HEK293 (cell line): Measurements from ENCODE around the gene MBD3L4.

Source experiments
- CTCF ChIA-PET: fragments of 350-600 bp; formaldehyde crosslinking; extraction: SDS; loops from one replicate; lab custom pipeline; 2021; ENCODE audit warnings: antibody characterized with exemption; lab: Yijun Ruan, JAX
- POLR2A ChIA-PET: fragments of 300-600 bp; formaldehyde crosslinking; extraction: SDS; loops from one replicate; lab custom pipeline; 2020; ENCODE audit warnings: antibody characterized with exemption, inconsistent platforms; lab: Yijun Ruan, JAX
- H3K27ac ChIP-seq: fragments of 200-500 bp; sonication (Bioruptor generic); 2 replicates; pipeline ENCODE4 v1.5.1; 2014; ENCODE audit warnings: low read depth, low read length, control low read depth, inconsistent platforms; ENCODE audit errors: extremely low read depth
- H3K36me3 ChIP-seq, 2 experiments: fragments of 200-500 bp in 1 of 2; sonication (Bioruptor generic) in 1 of 2; 1 replicate in 1 of 2; 2 replicates in 1 of 2; pipeline ENCODE4 v1.5.1; 2014 to 2017; ENCODE audit warnings: inconsistent platforms in 2 of 2, low read length in 2 of 2; ENCODE audit not compliant: control insufficient read depth in 2 of 2, insufficient read depth in 1 of 2
- H3K4me1 ChIP-seq: fragments of 200-500 bp; sonication (Bioruptor generic); 2 replicates; pipeline ENCODE4 v1.5.1; 2014; ENCODE audit warnings: mild to moderate bottlenecking, low read length, inconsistent platforms; ENCODE audit not compliant: control insufficient read depth, insufficient read depth
- H3K4me3 ChIP-seq: 2 replicates; pipeline ENCODE4 v1.5.1; 2011; ENCODE audit warnings: low read depth, mild to moderate bottlenecking, control low read depth, low read length, moderate library complexity
- H3K9me3 ChIP-seq: fragments of 200-500 bp; sonication (Bioruptor generic); 2 replicates; pipeline ENCODE4 v1.5.1; 2014; ENCODE audit warnings: low read depth, low read length, inconsistent platforms; ENCODE audit not compliant: control insufficient read depth, insufficient read depth
- FEZF1 ChIP-seq: fragments of 450-650 bp; formaldehyde crosslinking; IDR thresholded peaks from 2 replicates; pipeline ENCODE4 v1.5.1; 2016; ENCODE audit warnings: missing biosample characterization, missing genetic modification characterization
- KLF8 ChIP-seq: fragments of 450-650 bp; formaldehyde crosslinking; IDR thresholded peaks from 2 replicates; pipeline ENCODE4 v1.5.1; 2016; ENCODE audit warnings: missing biosample characterization, missing genetic modification characterization
- MEIS1 ChIP-seq: sonication (generic); formaldehyde crosslinking; IDR thresholded peaks from 2 replicates; pipeline ENCODE4 v1.8.1; 2022; ENCODE audit warnings: missing genetic modification reagents, mild to moderate bottlenecking, borderline replicate concordance
- MZF1 ChIP-seq: fragments of 450-650 bp; formaldehyde crosslinking; IDR thresholded peaks from 2 replicates; pipeline ENCODE4 v1.5.1; 2017; ENCODE audit warnings: missing biosample characterization, missing genetic modification characterization, borderline replicate concordance
- OSR2 ChIP-seq: fragments of 450-650 bp; formaldehyde crosslinking; IDR thresholded peaks from 2 replicates; pipeline ENCODE4 v1.5.1; 2016; ENCODE audit warnings: missing biosample characterization, missing genetic modification characterization
- RBAK ChIP-seq: fragments of 450-650 bp; formaldehyde crosslinking; IDR thresholded peaks from 2 replicates; pipeline ENCODE4 v1.5.1; 2016; ENCODE audit warnings: missing biosample characterization, missing genetic modification characterization
- REPIN1 ChIP-seq: fragments of 450-650 bp; formaldehyde crosslinking; IDR thresholded peaks from 2 replicates; pipeline ENCODE4 v1.5.1; 2017; ENCODE audit warnings: missing biosample characterization, missing genetic modification characterization, low read depth
- SP3 ChIP-seq: fragments of 450-650 bp; formaldehyde crosslinking; IDR thresholded peaks from 2 replicates; pipeline ENCODE4 v1.5.1; 2016; ENCODE audit warnings: missing biosample characterization, missing genetic modification characterization
- TCF7L2 ChIP-seq: IDR thresholded peaks from 2 replicates; pipeline ENCODE4 v1.6.1; 2011; ENCODE audit warnings: low read depth, mild to moderate bottlenecking, inconsistent platforms, low read length, moderate library complexity, borderline replicate concordance
- ZBTB1 ChIP-seq: fragments of 450-650 bp; formaldehyde crosslinking; IDR thresholded peaks from 2 replicates; pipeline ENCODE4 v1.5.1; 2016; ENCODE audit warnings: missing biosample characterization, missing genetic modification characterization
- ZBTB20 ChIP-seq: fragments of 450-650 bp; formaldehyde crosslinking; IDR thresholded peaks from 2 replicates; pipeline ENCODE4 v1.5.1; 2016; ENCODE audit warnings: missing biosample characterization, missing genetic modification characterization
- ZFP69B ChIP-seq: fragments of 450-650 bp; formaldehyde crosslinking; IDR thresholded peaks from 2 replicates; pipeline ENCODE4 v1.5.1; 2016; ENCODE audit warnings: missing biosample characterization, missing genetic modification characterization
- ZIC2 ChIP-seq: fragments of 450-650 bp; formaldehyde crosslinking; IDR thresholded peaks from 2 replicates; pipeline ENCODE4 v1.5.1; 2016; ENCODE audit warnings: missing biosample characterization, missing genetic modification characterization
- ZNF169 ChIP-seq: fragments of 450-650 bp; formaldehyde crosslinking; IDR thresholded peaks from 2 replicates; pipeline ENCODE4 v1.5.1; 2016; ENCODE audit warnings: missing biosample characterization, missing genetic modification characterization
- ZNF423 ChIP-seq: fragments of 450-650 bp; formaldehyde crosslinking; IDR thresholded peaks from 2 replicates; pipeline ENCODE4 v1.5.1; 2016; ENCODE audit warnings: missing biosample characterization, missing genetic modification characterization
- ZNF510 ChIP-seq: fragments of 450-650 bp; formaldehyde crosslinking; IDR thresholded peaks from 2 replicates; pipeline ENCODE4 v1.5.1; 2018; ENCODE audit warnings: mild to moderate bottlenecking, missing genetic modification characterization, missing biosample characterization; ENCODE audit not compliant: insufficient replicate concordance
- ZNF544 ChIP-seq: fragments of 450-650 bp; formaldehyde crosslinking; IDR thresholded peaks from 2 replicates; pipeline ENCODE4 v1.5.0; 2017; ENCODE audit warnings: missing biosample characterization, missing genetic modification characterization
- ZNF600 ChIP-seq: fragments of 450-650 bp; formaldehyde crosslinking; IDR thresholded peaks from 2 replicates; pipeline ENCODE4 v1.5.1; 2016; ENCODE audit warnings: missing biosample characterization, missing genetic modification characterization
- ZNF658 ChIP-seq: fragments of 450-650 bp; formaldehyde crosslinking; IDR thresholded peaks from 2 replicates; pipeline ENCODE4; 2016; ENCODE audit warnings: missing biosample characterization, missing genetic modification characterization
- ZNF664 ChIP-seq: fragments of 450-650 bp; formaldehyde crosslinking; IDR thresholded peaks from 2 replicates; pipeline ENCODE4 v1.5.1; 2016; ENCODE audit warnings: missing biosample characterization, missing genetic modification characterization
- ZNF768 ChIP-seq: fragments of 450-650 bp; formaldehyde crosslinking; IDR thresholded peaks from 2 replicates; pipeline ENCODE4 v1.5.1; 2018; ENCODE audit warnings: missing biosample characterization, mild to moderate bottlenecking, missing genetic modification characterization
- TF ChIP-seq, protein P1 (sequence below): fragments of 450-650 bp; formaldehyde crosslinking; IDR thresholded peaks from 2 replicates; pipeline ENCODE4 v1.5.1; 2016; ENCODE audit warnings: missing biosample characterization, missing genetic modification characterization
- TF ChIP-seq, protein P2 (sequence below): fragments of 450-650 bp; formaldehyde crosslinking; IDR thresholded peaks from 2 replicates; pipeline ENCODE4 v1.5.1; 2016; ENCODE audit warnings: missing biosample characterization, missing genetic modification characterization
- TF ChIP-seq, protein P3 (sequence below): fragments of 450-650 bp; formaldehyde crosslinking; IDR thresholded peaks from 2 replicates; pipeline ENCODE4 v1.5.1; 2017; ENCODE audit warnings: missing biosample characterization, missing genetic modification characterization
- TF ChIP-seq, protein P4 (sequence below): fragments of 450-650 bp; formaldehyde crosslinking; IDR thresholded peaks from 2 replicates; pipeline ENCODE4 v1.5.1; 2016; ENCODE audit warnings: missing biosample characterization, missing genetic modification characterization

The MBD3L4 gene

DNA sequence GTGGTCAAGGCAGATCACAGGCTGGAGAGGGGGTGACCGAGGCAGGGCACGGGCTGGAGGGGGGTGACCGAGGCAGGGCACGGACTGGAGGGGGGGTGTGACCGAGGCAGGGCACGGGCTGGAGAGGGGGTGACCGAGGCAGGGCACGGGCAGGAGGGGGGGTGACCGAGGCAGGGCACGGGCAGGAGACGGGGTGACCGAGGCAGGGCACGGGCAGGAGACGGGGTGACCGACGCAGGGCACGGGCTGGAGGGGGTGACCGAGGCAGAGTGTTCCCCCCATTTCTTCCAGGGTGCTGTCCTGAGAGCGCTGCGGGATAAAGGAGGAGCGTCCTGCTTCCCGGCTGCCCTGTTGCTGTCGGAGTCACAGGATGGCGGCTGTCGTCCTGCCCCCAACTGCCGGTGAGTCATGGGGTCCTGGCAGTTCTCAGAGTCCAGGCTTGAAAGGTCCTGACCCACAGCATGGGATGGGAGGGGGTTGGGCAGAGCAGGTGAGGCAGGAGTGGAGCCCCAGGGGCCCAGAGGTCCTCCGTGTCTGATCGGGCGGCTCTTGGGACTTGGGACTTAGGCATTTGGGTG, 34.8 kb upstream of the MBD3L4 start (continued):
- TF ChIP-seq ZNF600 (no peak), ZNF423 (tag by site-specific recombination) (no peak), TCF7L2 (no peak), ZBTB20 (tag by site-specific recombination) (no peak), MZF1 (tag by site-specific recombination) (no peak)
- TF ChIP-seq, protein P1, sequence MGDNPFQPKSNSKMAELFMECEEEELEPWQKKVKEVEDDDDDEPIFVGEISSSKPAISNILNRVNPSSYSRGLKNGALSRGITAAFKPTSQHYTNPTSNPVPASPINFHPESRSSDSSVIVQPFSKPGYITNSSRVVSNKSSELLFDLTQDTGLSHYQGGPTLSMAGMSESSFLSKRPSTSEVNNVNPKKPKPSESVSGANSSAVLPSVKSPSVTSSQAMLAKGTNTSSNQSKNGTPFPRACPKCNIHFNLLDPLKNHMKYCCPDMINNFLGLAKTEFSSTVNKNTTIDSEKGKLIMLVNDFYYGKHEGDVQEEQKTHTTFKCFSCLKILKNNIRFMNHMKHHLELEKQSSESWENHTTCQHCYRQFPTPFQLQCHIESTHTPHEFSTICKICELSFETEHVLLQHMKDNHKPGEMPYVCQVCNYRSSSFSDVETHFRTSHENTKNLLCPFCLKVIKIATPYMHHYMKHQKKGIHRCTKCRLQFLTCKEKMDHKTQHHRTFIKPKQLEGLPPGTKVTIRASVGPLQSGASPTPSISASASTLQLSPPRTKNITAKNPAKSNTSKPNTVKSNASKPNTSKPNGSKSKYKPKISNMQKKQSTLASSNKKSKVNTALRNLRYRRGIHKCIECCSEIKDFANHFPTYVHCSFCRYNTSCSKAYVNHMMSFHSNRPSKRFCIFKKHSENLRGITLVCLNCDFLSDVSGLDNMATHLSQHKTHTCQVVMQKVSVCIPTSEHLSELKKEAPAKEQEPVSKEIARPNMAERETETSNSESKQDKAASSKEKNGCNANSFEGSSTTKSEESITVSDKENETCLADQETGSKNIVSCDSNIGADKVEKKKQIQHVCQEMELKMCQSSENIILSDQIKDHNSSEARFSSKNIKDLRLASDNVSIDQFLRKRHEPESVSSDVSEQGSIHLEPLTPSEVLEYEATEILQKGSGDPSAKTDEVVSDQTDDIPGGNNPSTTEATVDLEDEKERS (tag by site-specific recombination): no peak
- TF ChIP-seq, protein P2, sequence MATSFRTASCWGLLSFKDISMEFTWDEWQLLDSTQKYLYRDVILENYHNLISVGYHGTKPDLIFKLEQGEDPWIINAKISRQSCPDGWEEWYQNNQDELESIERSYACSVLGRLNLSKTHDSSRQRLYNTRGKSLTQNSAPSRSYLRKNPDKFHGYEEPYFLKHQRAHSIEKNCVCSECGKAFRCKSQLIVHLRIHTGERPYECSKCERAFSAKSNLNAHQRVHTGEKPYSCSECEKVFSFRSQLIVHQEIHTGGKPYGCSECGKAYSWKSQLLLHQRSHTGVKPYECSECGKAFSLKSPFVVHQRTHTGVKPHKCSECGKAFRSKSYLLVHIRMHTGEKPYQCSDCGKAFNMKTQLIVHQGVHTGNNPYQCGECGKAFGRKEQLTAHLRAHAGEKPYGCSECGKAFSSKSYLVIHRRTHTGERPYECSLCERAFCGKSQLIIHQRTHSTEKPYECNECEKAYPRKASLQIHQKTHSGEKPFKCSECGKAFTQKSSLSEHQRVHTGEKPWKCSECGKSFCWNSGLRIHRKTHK (tag by site-specific recombination): no peak

DNA sequence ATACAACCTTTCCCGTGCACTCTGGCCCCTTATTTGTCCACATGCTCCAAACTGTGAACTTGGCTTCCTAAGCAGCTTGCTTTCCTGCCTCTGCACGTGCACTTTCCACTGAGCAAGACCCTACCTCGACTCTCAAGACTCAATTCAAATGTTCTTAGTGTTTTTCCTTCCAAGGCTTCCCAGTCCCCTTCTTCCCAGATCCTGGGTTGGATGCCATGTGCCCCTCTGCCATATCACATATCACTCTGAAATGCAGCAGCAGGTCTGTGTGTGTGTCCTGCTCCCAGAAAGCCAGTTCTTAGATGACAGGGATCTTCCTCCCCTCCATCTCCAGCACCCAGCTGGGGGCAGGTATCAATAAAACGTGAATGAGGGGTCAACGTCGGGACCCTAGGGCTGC, 32.6 kb upstream of the MBD3L4 start:
- Histone ChIP-seq H3K4me1 (no peaks in the 10 kb centered on the region), H3K9me3 (no peaks in the 10 kb centered on the region)
- TF ChIP-seq MEIS1 (no peak), ZIC2 (tag by site-specific recombination) (no peak), ZNF544 (no peak), RBAK (tag by site-specific recombination) (no peak), ZNF658 (no peak), ZFP69B (tag by site-specific recombination) (no peak), FEZF1 (tag by site-specific recombination) (no peak), ZNF768 (tag by site-specific recombination) (no peak), OSR2 (no peak), ZNF664 (no peak), ZNF169 (no peak), KLF8 (tag by site-specific recombination) (no peak), ZBTB1 (tag by site-specific recombination) (no peak), SP3 (tag by site-specific recombination) (no peak), TCF7L2 (no peak), ZNF510 (tag by site-specific recombination) (no peak), REPIN1 (tag by site-specific recombination) (no peak)
- TF ChIP-seq, protein P3, sequence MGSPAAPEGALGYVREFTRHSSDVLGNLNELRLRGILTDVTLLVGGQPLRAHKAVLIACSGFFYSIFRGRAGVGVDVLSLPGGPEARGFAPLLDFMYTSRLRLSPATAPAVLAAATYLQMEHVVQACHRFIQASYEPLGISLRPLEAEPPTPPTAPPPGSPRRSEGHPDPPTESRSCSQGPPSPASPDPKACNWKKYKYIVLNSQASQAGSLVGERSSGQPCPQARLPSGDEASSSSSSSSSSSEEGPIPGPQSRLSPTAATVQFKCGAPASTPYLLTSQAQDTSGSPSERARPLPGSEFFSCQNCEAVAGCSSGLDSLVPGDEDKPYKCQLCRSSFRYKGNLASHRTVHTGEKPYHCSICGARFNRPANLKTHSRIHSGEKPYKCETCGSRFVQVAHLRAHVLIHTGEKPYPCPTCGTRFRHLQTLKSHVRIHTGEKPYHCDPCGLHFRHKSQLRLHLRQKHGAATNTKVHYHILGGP (tag by site-specific recombination): no peak
- TF ChIP-seq, protein P4, sequence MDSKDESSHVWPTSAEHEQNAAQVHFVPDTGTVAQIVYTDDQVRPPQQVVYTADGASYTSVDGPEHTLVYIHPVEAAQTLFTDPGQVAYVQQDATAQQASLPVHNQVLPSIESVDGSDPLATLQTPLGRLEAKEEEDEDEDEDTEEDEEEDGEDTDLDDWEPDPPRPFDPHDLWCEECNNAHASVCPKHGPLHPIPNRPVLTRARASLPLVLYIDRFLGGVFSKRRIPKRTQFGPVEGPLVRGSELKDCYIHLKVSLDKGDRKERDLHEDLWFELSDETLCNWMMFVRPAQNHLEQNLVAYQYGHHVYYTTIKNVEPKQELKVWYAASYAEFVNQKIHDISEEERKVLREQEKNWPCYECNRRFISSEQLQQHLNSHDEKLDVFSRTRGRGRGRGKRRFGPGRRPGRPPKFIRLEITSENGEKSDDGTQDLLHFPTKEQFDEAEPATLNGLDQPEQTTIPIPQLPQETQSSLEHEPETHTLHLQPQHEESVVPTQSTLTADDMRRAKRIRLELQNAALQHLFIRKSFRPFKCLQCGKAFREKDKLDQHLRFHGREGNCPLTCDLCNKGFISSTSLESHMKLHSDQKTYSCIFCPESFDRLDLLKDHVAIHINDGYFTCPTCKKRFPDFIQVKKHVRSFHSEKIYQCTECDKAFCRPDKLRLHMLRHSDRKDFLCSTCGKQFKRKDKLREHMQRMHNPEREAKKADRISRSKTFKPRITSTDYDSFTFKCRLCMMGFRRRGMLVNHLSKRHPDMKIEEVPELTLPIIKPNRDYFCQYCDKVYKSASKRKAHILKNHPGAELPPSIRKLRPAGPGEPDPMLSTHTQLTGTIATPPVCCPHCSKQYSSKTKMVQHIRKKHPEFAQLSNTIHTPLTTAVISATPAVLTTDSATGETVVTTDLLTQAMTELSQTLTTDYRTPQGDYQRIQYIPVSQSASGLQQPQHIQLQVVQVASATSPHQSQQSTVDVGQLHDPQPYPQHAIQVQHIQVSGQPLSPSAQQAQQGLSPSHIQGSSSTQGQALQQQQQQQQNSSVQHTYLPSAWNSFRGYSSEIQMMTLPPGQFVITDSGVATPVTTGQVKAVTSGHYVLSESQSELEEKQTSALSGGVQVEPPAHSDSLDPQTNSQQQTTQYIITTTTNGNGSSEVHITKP (tag by site-specific recombination): no peak
- TF ChIP-seq, all 188 proteins: peak for 0
- ChIA-PET CTCF (no interaction called here), POLR2A (no interaction called here)
- no peak overlapping the region for H3K4me3 ChIP-seq
- H3K36me3 ChIP-seq: peaks cover 24 to 63% of the 10 kb centered on the region in 2 experiments
- no peak overlapping the region for H3K27ac ChIP-seq
